SW 1271 (cell line): ENCODE results near the gene FUOM.
"Not testable (repeated sequence)": the region's sequence is repeated elsewhere in the genome, so short reads cannot be mapped to it uniquely, and the experiment has no call there.

Experiments
- DNase-seq, 2 experiments: peaks; one replicate each; lab custom pipeline; 2025; lab: John Stamatoyannopoulos, UW

Gene FUOM

DNA sequence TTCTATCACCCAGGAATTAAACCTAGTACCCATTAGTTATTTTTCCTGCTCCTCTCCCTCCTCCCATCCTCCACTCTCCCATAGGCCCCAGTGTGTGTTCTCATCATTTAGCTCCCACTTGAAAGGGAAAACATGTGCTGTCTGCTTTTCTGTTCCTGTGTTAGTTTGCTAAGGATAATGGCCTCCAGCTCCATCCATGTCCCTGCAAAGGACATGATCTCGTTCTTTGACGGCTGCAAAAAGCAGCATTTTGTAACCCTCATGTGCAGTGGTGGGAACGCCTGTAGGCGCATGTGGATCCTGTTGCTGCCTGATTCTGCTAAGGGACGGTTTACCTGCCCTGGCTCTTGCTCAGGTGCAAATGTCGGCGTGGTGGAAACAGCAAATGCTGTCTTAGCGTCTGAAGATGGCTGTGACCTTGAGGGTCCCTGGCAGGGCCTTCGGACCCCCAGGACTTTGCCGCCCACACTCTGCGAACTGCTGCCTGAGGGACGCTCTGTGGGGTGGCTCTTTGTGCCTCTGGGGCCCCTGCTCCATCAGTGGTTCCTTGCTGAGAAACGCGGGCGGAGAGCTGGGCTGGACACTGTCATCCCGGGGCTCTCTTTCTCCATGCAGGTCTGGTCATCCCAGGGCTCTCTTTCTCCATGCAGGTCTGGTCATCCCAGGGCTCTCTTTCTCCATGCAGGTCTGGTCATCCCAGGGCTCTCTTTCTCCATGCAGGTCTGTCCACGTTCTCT is 30.6 kb upstream of the FUOM start:
- peak in 1 of 2 experiments; percentile 5 for DNase-seq

DNA sequence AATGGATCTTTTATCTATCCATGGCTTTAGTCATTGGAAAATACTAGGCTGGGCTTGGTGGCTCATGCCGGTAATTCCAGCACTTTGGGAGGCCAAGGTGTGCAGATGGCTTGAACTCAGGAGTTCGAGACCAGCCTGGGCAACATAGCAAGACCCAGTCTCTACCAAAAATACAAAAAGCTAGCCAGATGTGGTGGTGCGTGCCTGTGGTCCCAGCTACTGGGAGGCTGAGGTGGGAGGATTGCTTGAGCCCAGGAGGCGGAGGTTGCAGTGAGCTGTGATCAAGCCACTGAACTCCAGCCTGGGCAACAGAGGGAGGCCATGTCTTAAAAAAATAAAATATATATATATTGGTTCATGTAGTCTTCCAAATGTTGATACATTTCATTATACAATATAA is 29.1 kb upstream of the FUOM start:
- DNase-seq = not testable (repeated sequence)

DNA sequence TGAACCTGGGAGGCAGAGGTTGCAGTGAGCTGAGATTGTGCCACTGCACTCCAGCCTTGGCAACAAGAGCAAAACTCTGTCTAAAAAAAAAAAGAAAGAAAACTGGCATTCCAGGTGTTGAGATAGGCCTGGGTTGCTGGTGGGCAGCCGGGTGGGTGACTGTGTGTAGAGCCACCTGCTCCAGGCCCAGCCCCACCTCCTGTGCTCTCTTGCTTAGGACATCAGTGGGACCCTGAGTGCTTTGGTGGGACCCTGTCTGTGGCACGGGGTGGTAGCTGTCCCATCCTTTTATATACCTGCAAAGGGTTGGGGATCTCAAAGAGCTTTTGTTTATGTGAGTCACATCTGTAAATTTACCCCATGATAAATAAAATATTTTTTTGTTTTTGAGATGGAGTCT is 27.4 kb upstream of the FUOM start:
- DNase-seq = no peak

DNA sequence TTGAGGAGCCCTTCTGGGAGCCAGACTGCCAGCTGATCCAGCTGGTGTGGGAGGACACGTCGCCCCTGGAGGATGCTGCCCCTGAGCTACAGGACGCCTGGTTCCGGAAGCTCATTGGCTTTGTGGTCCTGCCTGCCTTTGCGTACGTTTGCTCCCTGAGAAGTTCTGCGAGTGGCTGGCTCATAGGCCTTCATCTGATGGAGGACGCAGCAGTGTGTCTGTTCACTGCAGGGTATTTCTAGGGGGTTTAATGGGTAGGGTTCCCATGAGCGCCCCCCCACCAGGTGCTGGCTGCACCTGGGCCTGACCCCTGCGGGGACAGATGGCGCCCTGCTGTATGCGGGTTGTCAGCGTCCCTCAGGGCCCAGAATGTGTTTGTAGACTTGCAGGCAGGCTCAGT is 26.3 kb upstream of the FUOM start:
- no peak for DNase-seq

DNA sequence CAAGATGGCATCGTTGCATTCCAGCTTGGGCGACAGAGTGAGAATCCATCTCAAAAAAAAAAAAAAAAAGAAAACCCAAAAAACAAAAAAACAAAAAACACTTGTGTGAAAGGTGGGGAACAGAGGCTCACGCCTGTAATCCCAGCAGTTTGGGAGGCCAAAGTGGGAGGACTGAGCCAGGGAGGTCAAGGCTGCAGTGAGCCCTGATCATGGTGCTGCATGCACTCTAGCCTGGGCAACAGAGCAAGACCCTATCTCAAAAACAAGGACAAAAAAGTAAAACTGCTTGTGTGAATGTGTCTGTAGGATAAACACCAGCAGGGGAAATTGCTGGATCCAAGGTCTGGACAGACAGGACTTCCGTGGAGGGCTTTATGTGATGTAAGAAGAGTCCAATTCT is 25.7 kb upstream of the FUOM start:
- DNase-seq = no peak

DNA sequence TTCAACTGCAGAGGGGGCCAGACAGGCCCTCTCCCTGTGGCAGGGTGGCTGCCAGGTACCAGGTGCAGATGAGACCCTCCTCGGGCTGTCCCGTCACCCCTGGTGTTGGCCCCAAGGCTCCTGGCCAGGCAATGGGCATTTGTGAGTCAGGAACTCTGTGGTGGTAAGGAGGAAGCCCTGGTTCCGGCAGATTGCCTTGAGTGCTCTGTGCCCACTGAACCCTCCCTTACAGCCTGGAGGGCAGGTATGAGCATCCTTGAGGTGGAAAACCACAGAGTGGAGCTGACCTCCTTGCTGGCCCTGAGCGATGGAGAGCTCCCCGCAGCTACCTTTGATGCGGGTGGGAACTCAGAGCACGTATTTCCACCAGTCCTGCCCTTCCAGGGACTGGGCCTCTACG is 23.2 kb upstream of the FUOM start:
- no peak for DNase-seq

DNA sequence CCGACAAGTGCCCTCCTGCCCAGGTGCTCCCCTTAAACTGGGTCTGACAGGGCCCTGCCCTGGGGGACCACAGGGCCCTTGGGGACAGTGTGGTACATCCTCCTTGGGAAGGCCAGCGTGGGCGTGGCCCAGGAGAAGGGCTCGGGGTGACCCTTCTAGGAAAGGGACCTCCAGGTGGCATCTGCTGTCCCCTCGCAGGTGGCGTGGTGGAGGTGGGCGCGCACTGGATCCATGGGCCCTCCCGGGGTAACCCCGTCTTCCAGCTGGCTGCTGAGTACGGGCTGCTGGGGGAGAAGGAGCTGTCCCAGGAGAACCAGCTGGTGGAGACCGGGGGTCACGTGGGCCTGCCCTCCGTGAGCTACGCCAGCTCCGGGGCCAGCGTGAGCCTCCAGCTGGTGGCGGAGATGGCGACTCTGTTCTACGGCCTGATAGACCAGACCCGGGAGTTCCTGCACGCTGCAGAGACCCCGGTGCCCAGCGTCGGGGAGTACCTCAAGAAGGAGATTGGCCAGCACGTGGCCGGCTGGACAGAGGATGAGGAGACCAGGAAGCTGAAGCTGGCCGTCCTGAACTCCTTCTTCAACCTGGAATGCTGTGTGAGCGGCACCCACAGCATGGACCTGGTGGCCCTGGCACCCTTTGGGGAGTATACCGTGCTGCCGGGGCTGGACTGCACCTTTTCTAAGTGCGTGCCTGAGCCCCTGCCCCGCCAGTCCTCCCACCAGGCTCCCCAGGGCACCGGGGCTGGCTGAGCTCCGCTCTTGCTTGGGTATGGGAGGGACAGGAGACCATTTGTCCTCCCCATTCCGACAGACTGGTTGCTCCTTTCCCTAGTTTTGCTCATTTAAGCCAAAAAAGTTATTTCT is 22.2 kb upstream of the FUOM start:
- DNase-seq = no peak

DNA sequence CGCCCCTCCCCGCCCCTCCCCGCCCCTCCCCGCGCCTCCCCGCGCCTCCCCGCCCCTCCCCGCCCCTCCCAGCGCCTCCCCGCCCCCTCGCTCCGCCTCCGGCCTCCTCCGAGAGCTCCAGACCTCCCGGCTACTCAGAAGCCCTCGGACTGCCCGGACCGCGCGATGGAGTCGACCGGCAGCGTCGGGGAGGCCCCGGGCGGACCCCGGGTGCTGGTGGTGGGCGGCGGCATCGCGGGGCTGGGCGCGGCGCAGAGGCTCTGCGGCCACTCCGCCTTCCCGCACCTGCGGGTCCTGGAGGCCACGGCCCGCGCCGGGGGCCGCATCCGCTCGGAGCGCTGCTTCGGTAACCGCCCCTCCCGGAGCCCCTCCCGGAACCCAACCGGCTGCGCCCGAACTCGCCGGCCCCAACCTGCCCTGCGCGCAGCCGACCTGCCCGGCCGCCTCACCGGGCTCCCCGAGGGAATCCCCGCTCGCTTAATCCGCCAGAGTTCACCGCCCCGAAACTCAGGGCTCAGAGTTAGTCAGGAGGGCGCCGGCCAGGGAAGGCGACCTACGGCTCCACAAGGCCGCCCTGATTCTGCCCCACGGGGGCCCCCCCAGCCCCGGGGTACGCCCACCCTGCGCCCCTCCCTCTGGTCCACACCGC is 21.5 kb upstream of the FUOM start, which contains the start of gene PAOX:
Gene PAOX (plus strand): TSS at position 111 of the 649 bp plus-strand sequence. CDS start 55 bp downstream, at position 166.
- DNase-seq = peak in 1 of 2 experiments; percentile 2

DNA sequence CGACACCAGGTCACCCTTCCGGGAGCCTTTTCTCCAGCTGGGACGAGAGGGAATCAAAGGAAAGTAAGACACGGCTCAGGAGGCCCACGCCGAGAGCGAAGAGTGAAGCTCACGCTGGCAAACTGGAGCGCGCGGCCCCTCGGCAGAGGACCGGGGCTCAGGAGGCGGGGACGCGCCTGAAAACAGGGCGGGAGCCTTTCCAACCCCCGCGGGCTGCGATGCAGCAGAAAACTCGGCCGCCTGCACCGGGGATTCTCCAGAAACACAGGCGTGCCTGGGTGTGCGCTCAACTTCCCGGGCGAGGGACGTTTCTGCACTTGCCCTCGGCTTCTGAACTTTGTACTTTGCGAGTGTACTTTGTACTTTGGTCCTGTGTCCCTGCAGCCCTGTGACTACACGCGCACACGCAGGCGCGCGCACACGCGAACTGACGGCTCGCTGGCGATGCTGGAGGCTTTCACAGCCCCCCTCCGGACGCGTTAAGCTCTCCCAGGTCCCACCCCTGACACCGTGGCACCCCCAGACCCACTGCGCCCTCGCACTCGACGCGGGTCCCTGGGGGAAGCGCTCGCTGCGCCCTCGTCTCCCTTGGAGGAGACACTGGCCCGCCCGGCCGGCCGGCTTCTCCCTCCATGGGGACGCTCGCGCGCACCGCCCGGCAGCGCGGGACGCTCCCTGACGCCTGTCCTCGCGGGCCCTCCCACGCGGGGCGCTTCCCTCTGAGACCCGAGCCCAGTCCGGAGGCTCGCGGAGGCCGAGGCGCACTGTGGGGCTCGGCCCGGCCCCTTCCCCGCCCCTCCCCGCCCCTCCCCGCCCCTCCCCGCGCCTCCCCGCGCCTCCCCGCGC is 20.7 kb upstream of the FUOM start:
- DNase-seq = peak in 1 of 2 experiments; percentile 13

DNA sequence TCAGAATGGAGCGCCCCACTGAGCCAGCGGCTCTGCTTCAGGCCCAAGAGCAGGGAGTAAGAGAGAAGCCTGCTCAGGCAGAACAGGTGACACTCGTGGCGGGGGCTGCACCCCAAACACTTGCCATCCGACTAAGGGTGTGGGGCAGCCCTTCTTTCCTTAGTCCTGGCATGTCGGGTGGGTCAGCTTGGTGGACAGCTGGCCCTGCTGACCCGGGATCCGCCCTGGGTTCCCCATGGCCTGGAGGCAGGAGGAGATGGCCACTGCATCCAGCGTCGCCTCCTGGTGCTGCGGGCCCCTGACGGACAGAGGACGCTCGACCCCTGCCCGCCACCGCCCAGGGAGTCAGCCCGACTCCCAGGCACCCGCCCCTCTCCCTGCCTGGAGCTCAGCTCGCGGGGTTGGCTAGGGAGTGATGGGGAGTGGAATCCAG is 20.0 kb upstream of the FUOM start:
- no peak for DNase-seq

DNA sequence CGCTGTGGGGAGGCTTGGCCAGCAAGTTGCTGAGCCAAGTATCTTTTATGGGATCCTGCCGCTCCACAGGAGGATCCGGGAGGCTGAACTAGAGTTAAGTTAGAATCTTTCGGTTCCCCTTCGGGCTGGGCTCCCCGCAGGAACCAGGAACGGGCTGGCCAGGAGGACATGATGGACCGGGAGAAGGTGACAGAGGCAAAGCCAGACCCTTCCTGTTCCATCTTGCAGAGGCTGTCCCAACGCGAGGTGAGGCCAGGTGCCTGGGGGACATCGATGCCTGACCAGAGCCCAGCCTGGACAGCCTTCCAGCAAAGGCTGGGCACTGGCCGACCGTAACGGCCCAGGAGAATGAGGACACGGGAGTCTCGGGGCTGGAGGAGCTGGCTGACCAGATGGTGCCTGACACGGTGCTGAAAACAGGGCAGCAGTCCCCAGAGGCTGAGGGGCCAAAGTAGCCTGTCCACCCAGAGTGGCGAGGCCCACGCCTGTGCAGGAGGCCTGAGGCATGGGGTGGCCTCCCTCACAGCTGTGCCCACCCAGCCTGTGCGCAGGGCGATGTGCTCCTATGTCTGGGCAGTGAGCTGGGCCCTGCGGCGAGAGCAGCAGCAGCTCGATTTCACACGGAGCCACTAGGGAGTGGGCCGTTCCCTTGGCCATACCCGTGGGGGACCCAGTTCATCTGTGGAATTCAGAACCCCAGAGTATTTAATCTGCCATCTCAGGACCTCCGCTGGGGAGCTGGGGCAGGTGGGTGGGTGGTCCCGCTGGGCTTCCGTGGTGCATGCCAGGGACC is 19.4 kb upstream of the FUOM start:
- no peak for DNase-seq

DNA sequence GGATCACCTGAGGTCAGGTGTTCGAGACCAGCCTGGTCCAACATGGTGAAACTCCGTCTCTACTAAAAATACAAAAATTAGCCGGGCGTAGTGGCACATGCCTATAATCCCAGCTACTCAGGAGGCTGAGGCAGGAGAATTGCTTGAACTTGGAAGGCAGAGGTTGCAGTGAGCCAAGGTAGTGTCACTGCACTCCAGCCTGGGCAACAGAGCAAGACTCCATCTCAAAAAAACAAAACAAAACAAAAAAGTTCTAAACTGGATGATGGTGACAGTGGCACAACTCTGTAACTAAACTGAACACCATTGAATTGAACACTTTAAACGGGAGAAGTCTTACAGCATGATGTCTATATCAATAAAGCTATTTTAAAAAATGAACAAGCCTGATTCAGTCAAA is 18.4 kb upstream of the FUOM start:
- not testable (repeated sequence) for DNase-seq

DNA sequence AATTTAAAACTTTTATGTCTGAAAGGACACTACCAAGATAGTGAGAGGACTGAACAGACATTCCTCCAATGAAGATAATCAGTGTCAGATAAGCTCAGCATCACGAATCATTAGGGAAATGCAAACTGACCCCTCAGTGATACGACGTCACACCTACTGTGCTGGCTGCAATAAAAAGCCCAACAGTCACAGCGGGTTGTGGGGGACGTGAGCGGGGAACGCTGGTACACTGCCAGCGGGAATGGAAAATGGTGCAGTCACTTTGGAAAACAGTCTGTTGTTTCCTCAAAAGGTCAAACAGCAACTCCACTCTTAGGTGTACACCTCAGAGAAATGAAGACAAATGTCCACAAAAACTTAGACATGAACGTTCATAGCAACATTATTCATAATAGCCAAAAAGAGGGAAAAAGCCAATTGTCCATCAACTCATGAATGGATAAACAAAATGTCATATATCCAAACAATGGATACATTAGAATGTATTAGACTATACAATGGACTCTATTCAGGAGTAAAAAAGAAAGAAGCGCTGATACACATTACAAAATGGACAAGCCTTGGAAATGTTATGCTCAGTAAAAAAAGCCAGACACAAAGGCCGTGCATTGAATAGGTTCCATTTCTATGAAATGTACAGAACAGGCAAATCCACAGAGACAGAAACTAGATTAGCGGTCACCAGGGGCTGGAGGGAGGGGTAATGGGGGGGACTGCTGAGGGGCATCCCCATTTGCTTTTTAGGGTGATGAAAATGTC is 17.7 kb upstream of the FUOM start:
- DNase-seq = no peak

DNA sequence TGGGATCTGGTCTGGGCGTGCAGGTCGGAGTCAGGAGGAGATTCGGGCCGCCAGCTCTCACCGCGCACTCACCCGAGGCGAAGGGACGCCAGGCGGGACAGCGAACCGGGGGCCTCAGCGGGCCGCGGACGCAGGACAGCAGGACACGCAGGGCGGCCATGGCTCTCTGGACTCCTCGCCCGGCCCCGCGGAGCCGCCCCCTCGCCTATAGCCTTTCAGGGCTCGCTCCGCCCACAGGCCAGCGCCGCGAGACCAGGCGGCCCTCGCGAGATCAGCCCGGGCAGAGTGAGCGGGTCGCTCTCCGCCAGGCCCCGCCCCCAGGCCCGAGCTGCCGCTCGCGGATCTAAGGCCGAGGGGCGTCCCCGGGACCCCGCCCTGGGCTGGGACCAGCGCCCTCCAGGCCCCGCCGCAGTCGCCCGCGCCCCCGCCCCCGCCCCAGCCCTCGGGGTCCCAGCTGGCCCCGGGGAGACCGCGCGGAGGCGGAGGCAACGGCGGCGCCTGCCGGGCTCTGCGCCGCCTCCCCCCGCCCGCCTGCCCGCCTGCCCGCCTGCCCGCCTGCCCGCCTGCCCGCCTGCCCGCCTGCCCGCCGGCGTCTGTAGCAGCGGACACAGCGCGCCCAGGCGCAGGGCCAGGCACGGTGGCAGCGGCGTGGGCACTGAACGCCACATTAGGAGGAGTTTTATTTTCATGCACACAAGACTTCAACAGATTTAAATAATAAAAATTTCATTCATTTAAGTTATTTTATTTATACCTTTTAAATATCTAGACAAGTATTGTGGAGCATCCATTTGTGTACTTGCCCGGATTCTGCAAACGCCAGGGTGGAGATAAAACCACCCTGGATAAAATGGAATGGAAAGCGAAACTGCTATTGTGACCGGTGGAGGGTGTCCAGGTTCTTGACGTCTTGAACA is 15.6 kb upstream of the FUOM start, which contains the start of gene ECHS1:
Gene ECHS1 (minus strand): TSS at position 181 of the 917 bp plus-strand sequence. CDS start 21 bp downstream, at position 160.
- DNase-seq = peak; percentile 34 to 75

DNA sequence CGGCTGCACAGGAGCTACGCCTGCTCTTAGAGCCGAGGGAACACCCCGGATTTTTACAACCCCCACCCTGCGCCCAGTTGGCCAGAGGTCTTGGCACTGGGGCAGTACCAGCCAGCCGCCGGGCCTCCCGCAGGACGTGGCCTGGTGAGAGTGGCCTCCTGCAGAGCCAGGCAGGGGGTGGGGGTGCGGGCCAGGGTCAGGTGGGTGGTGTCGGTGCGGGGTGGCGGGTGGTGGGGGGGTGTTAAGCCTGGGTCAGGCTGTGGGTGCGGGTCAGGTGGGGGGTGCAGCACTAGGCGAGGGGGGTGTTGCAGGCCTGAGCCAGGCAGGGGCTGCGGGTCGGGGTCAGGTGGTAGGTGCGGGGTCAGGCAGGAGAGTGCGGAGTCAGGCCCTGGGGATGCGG is 14.7 kb upstream of the FUOM start:
- no peak for DNase-seq

DNA sequence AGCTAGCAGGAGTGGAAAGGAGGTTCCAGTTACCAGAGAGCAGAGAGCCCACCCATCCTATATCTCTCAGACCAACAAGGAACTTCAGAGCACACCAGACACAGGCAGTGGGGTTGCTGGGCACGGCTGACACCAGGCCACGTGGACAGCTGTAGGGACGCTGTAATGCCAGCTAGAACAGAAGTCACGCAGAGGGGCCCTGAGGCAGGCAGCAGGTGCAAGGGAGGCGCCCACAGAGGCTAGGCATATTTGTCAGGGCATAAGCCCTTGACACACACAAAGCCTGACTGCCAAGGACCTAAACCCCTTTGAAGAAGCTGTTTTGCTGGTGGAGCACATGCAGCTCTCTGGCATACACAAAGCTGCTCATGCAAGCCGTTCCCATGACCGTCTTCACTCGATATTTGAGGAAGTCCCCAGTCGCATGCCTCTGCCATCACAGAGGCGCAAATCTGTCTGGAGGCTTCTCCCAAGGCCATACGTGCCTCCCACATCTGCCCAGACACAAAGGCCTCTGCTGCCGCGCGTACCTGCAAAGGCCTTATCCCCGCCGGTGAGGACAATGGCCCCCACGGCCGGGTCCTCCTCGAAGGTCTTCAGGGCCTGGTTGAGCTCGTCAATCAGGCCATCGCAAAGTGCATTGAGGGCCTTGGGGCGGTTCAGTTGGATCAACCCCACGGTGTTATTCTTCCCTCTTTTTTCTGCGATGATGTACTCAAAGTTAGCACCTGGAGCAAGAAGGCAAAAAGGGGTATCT is 12.4 kb upstream of the FUOM start:
- no peak for DNase-seq

DNA sequence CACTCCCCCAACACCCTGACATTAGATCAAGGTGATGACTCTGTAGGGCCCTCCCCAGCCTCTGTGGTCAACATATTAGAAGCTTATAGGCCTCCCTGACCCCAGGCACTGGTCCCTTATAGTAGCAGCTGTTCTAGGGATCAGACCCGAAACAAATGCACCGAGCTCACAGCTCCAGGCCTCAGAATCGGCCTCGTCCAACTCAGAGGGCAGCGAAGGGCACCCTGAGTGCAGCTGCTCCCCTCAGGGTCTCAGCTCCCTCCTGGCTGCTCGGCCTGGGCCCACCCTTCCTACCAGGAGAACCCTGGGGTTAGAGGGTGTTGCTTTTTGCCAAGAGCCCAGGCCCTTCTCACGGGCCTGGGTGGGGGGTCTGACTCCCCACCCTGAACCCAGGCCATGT is 10.3 kb upstream of the FUOM start:
- DNase-seq = no peak

DNA sequence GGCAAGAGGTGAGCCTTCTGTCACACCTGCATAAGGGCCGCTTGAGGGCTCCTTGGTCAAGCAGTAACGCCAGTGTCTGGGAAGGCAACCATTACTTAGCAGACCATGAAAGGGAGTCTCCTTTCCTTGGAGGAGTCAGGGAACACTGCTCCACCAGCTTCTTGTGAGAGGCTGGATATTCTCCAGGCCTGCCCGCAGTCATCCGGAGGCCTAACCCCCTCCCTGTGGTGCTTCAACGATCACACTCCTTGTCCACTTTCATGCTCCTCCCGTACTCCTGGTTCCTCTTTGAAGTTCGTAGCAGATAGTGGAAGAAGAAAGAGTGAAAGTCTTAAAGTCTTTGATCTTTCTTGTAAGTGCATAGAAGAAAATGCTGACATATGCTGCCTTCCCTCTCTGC is 9.6 kb upstream of the FUOM start:
- not testable (repeated sequence) for DNase-seq
